ENCODE measurements around the gene SURF4.

DNA sequence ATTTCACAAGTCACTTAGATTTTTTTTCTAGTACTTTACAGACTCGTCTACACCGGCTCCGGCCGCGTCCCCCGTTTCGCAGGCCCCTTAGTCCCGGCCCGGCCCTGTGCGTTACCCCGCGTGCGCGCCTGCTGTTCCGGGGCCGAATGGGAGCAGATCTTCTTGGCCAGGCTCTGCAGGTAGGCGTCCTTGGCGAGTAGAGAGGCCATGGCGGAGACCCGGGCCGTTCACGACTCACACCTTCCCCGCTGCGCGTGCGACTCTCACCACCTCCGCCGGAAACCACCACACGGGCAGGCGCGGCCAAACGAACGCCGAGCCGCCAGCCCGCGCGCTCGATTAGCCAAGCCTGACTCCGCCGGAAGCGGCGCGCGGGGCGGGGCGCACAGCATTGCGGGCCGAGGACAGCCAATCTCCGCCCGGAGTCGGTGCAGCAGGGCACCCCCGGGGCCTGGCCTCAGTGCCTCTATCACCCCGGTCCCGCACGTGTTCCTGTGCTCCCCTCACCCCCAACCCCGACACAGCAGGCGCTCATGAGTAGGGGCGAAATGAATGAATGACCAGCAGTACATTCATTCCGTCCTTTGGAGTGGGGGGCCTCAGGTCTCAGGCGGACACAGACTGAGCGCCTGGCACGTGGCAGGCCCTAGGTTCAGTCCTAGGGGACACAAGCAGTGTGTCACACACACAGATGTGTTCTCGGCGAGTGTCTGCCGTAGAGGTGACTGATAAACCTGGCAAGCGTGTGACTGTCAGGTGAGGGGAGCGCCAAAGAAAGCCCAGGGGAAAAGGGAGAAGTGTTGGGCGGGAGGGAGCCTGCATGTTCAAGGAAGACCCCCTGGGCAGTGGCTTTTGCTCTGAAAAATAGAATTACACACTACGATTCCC, 39.7 kb downstream of the SURF4 start, which contains the start of gene SURF6:
- TF ChIP-seq CTCF (IDR thresholded peaks at IDR 0.05): no peak
- no peak for TF ChIP-seq POLR2A (IDR thresholded peaks at IDR 0.05)
